ENCODE data around the gene NUMBL.

NUMBL gene

DNA sequence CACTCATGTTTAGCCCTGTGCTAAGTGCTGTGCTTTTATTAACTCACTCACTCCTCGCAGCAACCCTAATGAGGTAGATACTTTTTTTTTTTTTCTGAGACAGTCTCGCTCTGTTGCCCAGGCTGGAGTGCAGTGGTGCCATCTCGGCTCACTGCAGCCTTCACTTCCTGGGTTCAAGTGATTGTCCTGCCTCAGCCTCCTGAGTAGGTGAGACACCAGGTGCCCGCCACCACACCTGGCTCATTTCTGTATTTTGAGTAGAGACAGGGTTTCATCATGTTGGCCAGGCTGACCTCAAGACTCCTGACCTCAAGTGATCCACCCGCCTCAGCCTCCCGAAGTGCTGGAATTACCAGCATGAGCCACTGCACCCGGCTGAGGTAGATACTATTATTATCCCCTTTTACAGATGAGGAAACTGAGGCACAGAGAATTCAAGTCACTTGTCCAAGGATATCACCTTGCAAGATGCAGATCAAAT, 29.0 kb upstream of the NUMBL start:
- peak overlapping the region; percentile 85 for H3K4me3 ChIP-seq (ENCODE audit: low read depth, low read length)
- TF ChIP-seq CTCF (IDR thresholded peaks at IDR 0.05; ENCODE audit: insufficient read depth, low read depth, low read length, missing control alignments), result no peak
- peak; percentile 37 for DNase-seq (ENCODE audit: low read depth)

DNA sequence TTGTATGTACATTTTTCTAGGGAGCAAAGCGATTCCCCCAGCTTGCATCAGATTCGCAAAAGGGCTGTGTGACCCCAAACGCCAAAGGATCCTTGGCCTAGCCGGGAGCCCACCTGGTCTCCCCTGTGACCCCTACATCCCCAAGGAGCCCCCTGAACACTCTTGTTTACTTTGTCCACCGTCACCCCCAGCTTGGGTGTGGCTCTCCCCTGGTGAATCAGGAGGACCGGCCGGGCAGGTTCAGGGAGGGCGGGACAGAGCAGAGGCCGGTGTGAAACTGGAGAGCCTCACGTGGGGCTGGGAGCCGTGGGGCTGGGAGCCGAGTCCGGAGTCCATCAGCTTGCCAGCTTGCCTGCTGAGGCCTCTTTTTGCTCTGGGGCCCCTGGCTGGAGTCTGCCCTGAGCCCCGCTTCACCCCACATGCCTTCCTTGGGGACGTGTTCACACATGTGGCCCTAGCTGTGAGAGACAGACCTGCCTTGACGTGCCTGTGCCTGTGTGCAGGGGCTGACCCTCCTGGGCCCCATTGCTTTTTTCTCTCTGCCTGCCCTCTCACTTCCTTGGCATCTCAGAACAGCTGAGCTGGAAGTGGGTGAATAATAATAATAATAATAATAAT, 28.4 kb upstream of the NUMBL start:
- no peak for TF ChIP-seq CTCF (IDR thresholded peaks at IDR 0.05; ENCODE audit: insufficient read depth, low read depth, low read length, missing control alignments)
- H3K4me3 ChIP-seq (ENCODE audit: low read depth, low read length), result peak overlapping the region; percentile 85
- DNase-seq (ENCODE audit: low read depth), result peak; percentile 56

DNA sequence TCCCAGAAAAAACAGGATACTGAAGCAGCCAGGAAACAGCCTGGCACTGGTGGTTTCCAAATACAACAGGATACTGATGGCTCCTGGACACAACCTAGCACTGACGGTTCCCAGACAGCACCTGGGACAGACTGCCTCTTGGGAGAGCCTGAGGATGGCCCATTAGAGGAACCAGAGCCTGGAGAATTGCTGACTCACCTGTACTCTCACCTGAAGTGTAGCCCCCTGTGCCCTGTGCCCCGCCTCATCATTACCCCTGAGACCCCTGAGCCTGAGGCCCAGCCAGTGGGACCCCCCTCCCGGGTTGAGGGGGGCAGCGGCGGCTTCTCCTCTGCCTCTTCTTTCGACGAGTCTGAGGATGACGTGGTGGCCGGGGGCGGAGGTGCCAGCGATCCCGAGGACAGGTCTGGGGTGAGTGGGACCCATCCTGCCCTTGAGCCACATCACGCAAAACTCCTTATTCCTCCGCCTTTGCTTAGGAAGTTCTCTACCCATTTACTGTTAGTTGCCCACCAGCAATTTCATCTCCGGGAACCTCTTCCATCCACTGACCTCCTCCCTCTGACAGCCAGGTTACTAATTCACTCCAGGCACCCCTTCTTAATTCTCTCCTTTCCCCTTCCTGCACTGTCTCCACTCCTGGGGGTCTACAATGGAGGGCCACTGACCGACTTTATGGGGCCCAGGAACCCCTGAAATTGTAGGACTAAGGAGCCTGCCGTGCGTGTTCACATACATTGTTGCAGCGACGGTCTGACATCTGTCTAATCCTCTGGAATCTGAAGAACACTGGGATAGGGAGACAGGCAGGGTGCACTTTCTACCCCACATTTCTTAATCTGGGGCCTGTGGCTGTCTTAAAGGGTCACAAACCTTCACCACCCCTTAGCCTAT, 27.7 kb upstream of the NUMBL start:
- H3K4me3 ChIP-seq (ENCODE audit: low read depth, low read length), result peak overlapping the region; percentile 85
- TF ChIP-seq CTCF (IDR thresholded peaks at IDR 0.05; ENCODE audit: insufficient read depth, low read depth, low read length, missing control alignments), result no peak
- DNase-seq (ENCODE audit: low read depth), result no peak

DNA sequence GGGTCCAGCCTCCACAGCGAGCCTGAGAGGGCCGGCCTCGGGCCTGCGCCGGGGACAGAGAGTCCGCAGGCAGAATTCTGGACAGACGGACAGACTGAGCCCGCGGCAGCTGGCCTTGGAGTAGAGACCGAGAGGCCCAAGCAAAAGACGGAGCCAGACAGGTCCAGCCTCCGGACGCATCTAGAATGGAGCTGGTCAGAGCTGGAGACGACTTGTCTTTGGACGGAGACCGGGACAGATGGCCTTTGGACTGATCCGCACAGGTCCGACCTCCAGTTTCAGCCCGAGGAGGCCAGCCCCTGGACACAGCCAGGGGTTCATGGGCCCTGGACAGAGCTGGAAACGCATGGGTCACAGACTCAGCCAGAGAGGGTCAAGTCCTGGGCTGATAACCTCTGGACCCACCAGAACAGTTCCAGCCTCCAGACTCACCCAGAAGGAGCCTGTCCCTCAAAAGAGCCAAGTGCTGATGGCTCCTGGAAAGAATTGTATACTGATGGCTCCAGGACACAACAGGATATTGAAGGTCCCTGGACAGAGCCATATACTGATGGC, 27.0 kb upstream of the NUMBL start:
- peak overlapping the region; percentile 85 for H3K4me3 ChIP-seq (ENCODE audit: low read depth, low read length)
- no peak for TF ChIP-seq CTCF (IDR thresholded peaks at IDR 0.05; ENCODE audit: insufficient read depth, low read depth, low read length, missing control alignments)
- DNase-seq (ENCODE audit: low read depth), result no peak

DNA sequence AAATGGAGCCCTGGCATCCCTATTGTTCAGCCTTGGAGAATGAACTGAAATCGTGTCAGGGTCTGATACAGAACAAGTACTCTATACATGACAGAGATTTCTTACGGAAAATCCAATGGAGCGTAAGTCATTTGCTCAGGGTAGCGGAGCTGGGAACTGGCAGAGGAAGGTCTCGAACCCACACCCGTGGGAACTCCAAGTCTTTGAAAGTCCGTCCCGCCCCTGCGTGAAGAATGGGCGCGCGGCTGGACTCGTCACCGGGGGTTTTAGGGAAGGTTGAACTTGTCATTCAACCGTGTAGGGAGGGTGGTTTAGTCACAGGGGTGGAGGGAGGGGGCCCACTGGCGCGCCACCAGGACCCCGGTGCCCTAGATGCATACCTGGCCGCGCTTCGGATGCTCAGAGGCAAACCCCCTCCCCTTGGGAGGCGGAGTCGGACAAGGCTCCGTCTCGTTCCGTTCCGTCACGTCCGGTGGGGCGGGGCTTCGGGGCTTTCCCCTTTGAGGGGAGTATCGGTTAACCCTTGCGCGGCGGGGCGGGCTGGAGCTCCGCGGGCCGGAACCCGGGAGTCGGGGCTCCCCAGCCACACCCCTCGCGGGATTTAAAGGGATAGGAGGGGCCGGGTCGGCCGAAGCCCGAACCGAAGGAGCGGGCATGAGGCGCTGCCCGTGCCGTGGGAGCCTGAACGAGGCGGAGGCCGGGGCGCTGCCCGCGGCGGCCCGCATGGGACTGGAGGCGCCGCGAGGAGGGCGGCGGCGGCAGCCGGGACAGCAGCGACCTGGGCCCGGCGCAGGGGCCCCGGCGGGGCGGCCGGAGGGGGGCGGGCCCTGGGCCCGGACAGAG, 26.3 kb upstream of the NUMBL start, which contains the start of the genes COQ8B and ITPKC:
Gene COQ8B, minus strand, starts transcription at position 405 of the 843 bp plus-strand sequence. CDS start 2,254 bp downstream, outside the sequence.
Gene ITPKC, plus strand, starts transcription at position 631 of the 843 bp plus-strand sequence. Its CDS starts 24 bp downstream, at position 655.
- peak; percentile 96 for DNase-seq (ENCODE audit: low read depth)
- TF ChIP-seq CTCF (IDR thresholded peaks at IDR 0.05; ENCODE audit: insufficient read depth, low read depth, low read length, missing control alignments), result peak; percentile 3
- H3K4me3 ChIP-seq (ENCODE audit: low read depth, low read length), result peak within 1 kb of the TSS; percentile 85

DNA sequence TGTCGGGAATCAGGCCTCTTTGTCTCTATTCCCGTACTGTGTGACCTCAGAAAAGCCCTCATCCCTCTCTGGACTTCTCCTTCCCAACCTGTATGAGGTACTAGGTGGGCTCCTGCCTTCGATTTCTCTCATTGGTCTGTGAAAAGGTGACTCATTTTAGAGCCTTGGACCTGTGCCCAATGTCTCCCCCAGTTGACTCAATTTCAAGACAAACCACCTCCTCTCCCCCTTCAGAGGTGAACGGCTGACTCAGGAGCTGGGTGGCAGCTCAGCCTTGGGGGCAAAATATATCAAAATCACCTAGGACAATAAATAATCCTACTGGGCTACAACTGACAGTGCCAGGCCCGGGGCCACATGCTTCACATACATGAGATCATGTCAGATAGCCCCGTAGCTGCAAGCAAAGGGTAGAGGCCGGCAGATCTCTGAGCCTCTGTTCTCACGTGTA, 25.6 kb upstream of the NUMBL start:
- no peak for TF ChIP-seq CTCF (IDR thresholded peaks at IDR 0.05; ENCODE audit: insufficient read depth, low read depth, low read length, missing control alignments)
- peak overlapping the region; percentile 85 for H3K4me3 ChIP-seq (ENCODE audit: low read depth, low read length)
- peak; percentile 58 for DNase-seq (ENCODE audit: low read depth)

Data from GM12865 (cell line).